ENCODE results near the gene SLC6A6. TPM values are rescaled to one million over a fixed set of nuclear protein-coding genes. Genes with fewer than 3 reads are reported as not detected.
A peak's percentile ranks its signal among the peaks of the same experiment; 100 is the strongest.

SLC6A6 gene
- total RNA-seq, 2 donors from 2014 or later, result 52.7 to 71.9 TPM

- no peak for DNase-seq (ENCODE audit: low spot score in 2 of 2)
- no peaks in the 10 kb centered on the region for H3K36me3 Mint-ChIP-seq
- H3K9me3 Mint-ChIP-seq, result no peaks in the 10 kb centered on the region
- ATAC-seq, result no peak
- peak overlapping the region in 1 of 2 donors; percentile 30 for H3K27ac Mint-ChIP-seq
Observed at GRCh38 chr3:14369675-14370669, 32.4 kb upstream of the SLC6A6 start.

- Mint-ChIP-seq H3K27ac (no peak overlapping the region), H3K36me3 (no peaks in the 10 kb centered on the region), H3K9me3 (no peaks in the 10 kb centered on the region)
- DNase-seq (ENCODE audit: low spot score in 2 of 2), result no peak
- ATAC-seq, result no peak
Observed at GRCh38 chr3:14370720-14371572, 31.5 kb upstream of the SLC6A6 start.

GRCh38 chr3:14371573-14372474 is 30.6 kb upstream of the SLC6A6 start:
- no peaks in the 10 kb centered on the region for H3K9me3 Mint-ChIP-seq
- no peaks in the 10 kb centered on the region for H3K36me3 Mint-ChIP-seq
- H3K27ac Mint-ChIP-seq, result peak overlapping the region; percentile 10 to 24
- DNase-seq (ENCODE audit: low spot score in 2 of 2) (no peak), ATAC-seq (peak in 1 of 2 donors; percentile 72)

- no peak for ATAC-seq
- Mint-ChIP-seq H3K9me3 (no peaks in the 10 kb centered on the region), H3K27ac (no peak overlapping the region), H3K36me3 (no peaks in the 10 kb centered on the region)
- no peak for DNase-seq (ENCODE audit: low spot score in 2 of 2)
Observed at GRCh38 chr3:14372587-14372986, 29.8 kb upstream of the SLC6A6 start.

- ATAC-seq (no peak), DNase-seq (ENCODE audit: low spot score in 2 of 2) (no peak)
- H3K27ac Mint-ChIP-seq, result no peak overlapping the region
- no peaks in the 10 kb centered on the region for H3K36me3 Mint-ChIP-seq
- H3K9me3 Mint-ChIP-seq, result no peaks in the 10 kb centered on the region
Observed at GRCh38 chr3:14373753-14374376, 28.5 kb upstream of the SLC6A6 start.

- no peaks in the 10 kb centered on the region for H3K36me3 Mint-ChIP-seq
- H3K27ac Mint-ChIP-seq, result no peak overlapping the region
- no peak for ATAC-seq
- DNase-seq (ENCODE audit: low spot score in 2 of 2), result no peak
- no peaks in the 10 kb centered on the region for H3K9me3 Mint-ChIP-seq
Observed at GRCh38 chr3:14374444-14374883, 27.9 kb upstream of the SLC6A6 start.

- DNase-seq (ENCODE audit: low spot score in 2 of 2) (no peak), ATAC-seq (no peak)
- Mint-ChIP-seq H3K9me3 (no peaks in the 10 kb centered on the region), H3K27ac (no peak overlapping the region), H3K36me3 (no peaks in the 10 kb centered on the region)
Observed at GRCh38 chr3:14375192-14375591, 27.2 kb upstream of the SLC6A6 start.

- DNase-seq (ENCODE audit: low spot score in 2 of 2) (no peak), ATAC-seq (no peak)
- no peaks in the 10 kb centered on the region for H3K36me3 Mint-ChIP-seq
- peak overlapping the region in 1 of 2 donors; percentile 44 for H3K27ac Mint-ChIP-seq
- peaks cover 0 to 8% of the 10 kb centered on the region in 2 donors for H3K9me3 Mint-ChIP-seq
Observed at GRCh38 chr3:14376348-14377043, 25.9 kb upstream of the SLC6A6 start.

GRCh38 chr3:14377044-14377837 is 25.2 kb upstream of the SLC6A6 start:
- DNase-seq (ENCODE audit: low spot score in 2 of 2), result no peak
- ATAC-seq, result no peak
- peaks cover 0 to 8% of the 10 kb centered on the region in 2 donors for H3K9me3 Mint-ChIP-seq
- H3K36me3 Mint-ChIP-seq, result no peaks in the 10 kb centered on the region
- H3K27ac Mint-ChIP-seq, result peak overlapping the region; percentile 72 to 77

GRCh38 chr3:14377838-14378169 is 24.6 kb upstream of the SLC6A6 start:
- Mint-ChIP-seq H3K36me3 (no peaks in the 10 kb centered on the region), H3K9me3 (peaks cover 0 to 8% of the 10 kb centered on the region in 2 donors), H3K27ac (peak overlapping the region; percentile 72 to 77)
- ATAC-seq (peak; percentile 94 to 97), DNase-seq (ENCODE audit: low spot score in 2 of 2) (peak in 1 of 2 donors; percentile 23)

GRCh38 chr3:14378415-14378814 is 24.0 kb upstream of the SLC6A6 start:
- Mint-ChIP-seq H3K36me3 (no peaks in the 10 kb centered on the region), H3K9me3 (peaks cover 0 to 8% of the 10 kb centered on the region in 2 donors), H3K27ac (peak overlapping the region; percentile 22 to 77)
- no peak for DNase-seq (ENCODE audit: low spot score in 2 of 2)
- ATAC-seq, result peak in 1 of 2 donors; percentile 15

GRCh38 chr3:14379843-14380242 is 22.6 kb upstream of the SLC6A6 start:
- peaks cover 0 to 8% of the 10 kb centered on the region in 2 donors for H3K9me3 Mint-ChIP-seq
- no peak for DNase-seq (ENCODE audit: low spot score in 2 of 2)
- no peaks in the 10 kb centered on the region for H3K36me3 Mint-ChIP-seq
- ATAC-seq, result no peak
- no peak overlapping the region for H3K27ac Mint-ChIP-seq

- no peak for DNase-seq (ENCODE audit: low spot score in 2 of 2)
- Mint-ChIP-seq H3K27ac (no peak overlapping the region), H3K36me3 (no peaks in the 10 kb centered on the region), H3K9me3 (peaks cover 0 to under 1% of the 10 kb centered on the region in 2 donors)
- ATAC-seq, result no peak
Observed at GRCh38 chr3:14386254-14386653, 16.2 kb upstream of the SLC6A6 start.

- H3K9me3 Mint-ChIP-seq, result no peaks in the 10 kb centered on the region
- DNase-seq (ENCODE audit: low spot score in 2 of 2) (no peak), ATAC-seq (no peak)
- no peaks in the 10 kb centered on the region for H3K36me3 Mint-ChIP-seq
- H3K27ac Mint-ChIP-seq, result no peak overlapping the region
Observed at GRCh38 chr3:14388201-14388600, 14.2 kb upstream of the SLC6A6 start.

GRCh38 chr3:14389166-14389606 is 13.2 kb upstream of the SLC6A6 start:
- no peak for DNase-seq (ENCODE audit: low spot score in 2 of 2)
- no peak overlapping the region for H3K27ac Mint-ChIP-seq
- ATAC-seq, result no peak
- no peaks in the 10 kb centered on the region for H3K9me3 Mint-ChIP-seq
- no peaks in the 10 kb centered on the region for H3K36me3 Mint-ChIP-seq
